NCI-H526 (cell line): ENCODE measurements around the gene MARCHF10.

Experiments used
- DNase-seq, 2 experiments: peaks; one replicate each; lab custom pipeline; 2025; lab: John Stamatoyannopoulos, UW

The MARCHF10 gene

GRCh38 chr17:62676952-62677596 is 131.0 kb downstream of the MARCHF10 start:
- no peak for DNase-seq

- no peak for DNase-seq
These were observed 131.7 kb downstream of the MARCHF10 start for GRCh38 chr17:62676231-62676943.

- no peak for DNase-seq
These were observed 132.4 kb downstream of the MARCHF10 start for GRCh38 chr17:62675701-62676100.

- no peak for DNase-seq
These were observed 132.9 kb downstream of the MARCHF10 start for GRCh38 chr17:62675260-62675659.

- DNase-seq = no peak
These were observed 133.3 kb downstream of the MARCHF10 start for GRCh38 chr17:62674841-62675240.

- DNase-seq = no peak
These were observed 133.8 kb downstream of the MARCHF10 start for GRCh38 chr17:62674363-62674739.

- no peak for DNase-seq
These were observed 134.3 kb downstream of the MARCHF10 start for GRCh38 chr17:62673614-62674362.

GRCh38 chr17:62672957-62673356 is 135.2 kb downstream of the MARCHF10 start:
- no peak for DNase-seq

- peak in 1 of 2 experiments; percentile 31 for DNase-seq
These were observed 136.6 kb downstream of the MARCHF10 start for GRCh38 chr17:62671553-62671952.

- no peak for DNase-seq
These were observed 137.8 kb downstream of the MARCHF10 start for GRCh38 chr17:62670202-62670821.

- no peak for DNase-seq
These were observed 139.9 kb downstream of the MARCHF10 start for GRCh38 chr17:62668091-62668804.

GRCh38 chr17:62666801-62667591 is 141.1 kb downstream of the MARCHF10 start:
- no peak for DNase-seq

GRCh38 chr17:62666061-62666800 is 141.9 kb downstream of the MARCHF10 start:
- no peak for DNase-seq

- DNase-seq = no peak
These were observed 142.5 kb downstream of the MARCHF10 start for GRCh38 chr17:62665599-62665998.

GRCh38 chr17:62664336-62665120 is 143.6 kb downstream of the MARCHF10 start:
- DNase-seq = no peak

GRCh38 chr17:62663304-62663703 is 144.8 kb downstream of the MARCHF10 start:
- DNase-seq = no peak

- DNase-seq = no peak
These were observed 145.3 kb downstream of the MARCHF10 start for GRCh38 chr17:62662855-62663254.

GRCh38 chr17:62661337-62661736 is 146.8 kb downstream of the MARCHF10 start:
- DNase-seq = no peak

GRCh38 chr17:62660629-62661118 is 147.4 kb downstream of the MARCHF10 start:
- no peak for DNase-seq
